Measurements from ENCODE around the gene LHFPL6.

LHFPL6 gene

DNA sequence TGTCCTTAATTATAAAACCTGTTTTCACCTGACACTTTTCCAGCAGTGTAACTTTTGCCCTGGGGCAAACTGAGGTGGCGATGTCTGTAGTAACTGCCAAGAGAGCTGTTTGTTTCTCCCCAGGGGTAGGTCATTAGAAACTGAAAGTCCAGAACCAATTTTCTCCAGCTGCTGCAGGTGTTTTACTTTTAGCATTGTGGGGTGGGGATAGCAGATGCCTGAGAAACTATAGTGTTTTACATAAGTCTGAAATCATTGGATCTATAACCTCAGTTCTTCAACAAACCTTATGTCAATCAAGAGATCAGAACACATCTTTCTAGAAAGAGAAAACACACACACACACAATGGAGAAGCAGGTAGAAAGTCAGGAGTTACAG lies 92.7 kb downstream of the LHFPL6 start:
- DNase-seq (ENCODE audit: low read depth) = no peak

GRCh38 chr13:39509616-39510315 lies 93.2 kb downstream of the LHFPL6 start:
- DNase-seq (ENCODE audit: low read depth) = no peak

DNA sequence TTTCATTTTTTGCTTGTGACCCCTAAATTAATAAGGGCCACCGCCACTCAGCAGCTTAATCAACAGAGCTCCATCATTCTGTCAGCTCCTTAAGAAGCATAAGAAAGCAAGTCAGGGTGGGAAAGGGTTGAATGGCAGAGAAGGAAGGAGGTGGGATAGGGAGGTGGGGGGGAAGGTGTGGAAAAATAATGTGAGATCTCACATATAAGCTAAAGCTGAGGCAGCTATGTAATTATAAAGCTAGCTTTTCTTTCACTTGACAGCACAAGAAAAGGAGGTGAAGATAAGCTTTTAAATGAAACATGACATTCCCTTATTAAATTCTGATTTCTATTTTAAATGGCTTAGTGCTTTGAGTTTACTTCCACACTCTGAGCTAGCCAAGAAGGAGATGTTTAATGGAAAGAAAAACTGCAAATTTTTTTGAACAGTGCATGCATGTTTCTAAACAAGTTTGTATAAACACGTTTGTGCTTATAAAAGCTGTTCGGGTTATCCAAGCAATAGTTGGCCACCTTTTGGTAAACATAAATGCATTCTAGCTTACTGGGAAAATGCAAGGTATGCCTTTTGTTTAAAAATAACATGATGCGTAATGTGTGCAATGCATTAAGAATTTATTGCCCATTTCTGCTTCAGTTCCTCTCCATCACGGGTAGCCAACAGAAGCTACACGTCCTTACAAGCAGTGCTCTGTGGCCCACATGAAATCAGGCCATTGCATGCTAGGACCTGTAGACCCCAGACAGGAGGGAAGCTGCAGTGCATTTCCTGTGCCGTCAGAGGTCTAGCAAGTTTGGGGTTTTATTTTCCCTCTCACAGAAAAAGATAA lies 96.2 kb downstream of the LHFPL6 start:
- peak; percentile 71 for DNase-seq (ENCODE audit: low read depth)

- DNase-seq (ENCODE audit: low read depth) = peak; percentile 10
Measured at GRCh38 chr13:39505151-39505550, 97.8 kb downstream of the LHFPL6 start.

GRCh38 chr13:39503048-39503447 lies 99.9 kb downstream of the LHFPL6 start:
- no peak for DNase-seq (ENCODE audit: low read depth)

GRCh38 chr13:39501702-39502324 lies 101.2 kb downstream of the LHFPL6 start:
- DNase-seq (ENCODE audit: low read depth) = no peak

- DNase-seq (ENCODE audit: low read depth) = no peak
Measured at GRCh38 chr13:39499604-39500003, 103.4 kb downstream of the LHFPL6 start.

DNA sequence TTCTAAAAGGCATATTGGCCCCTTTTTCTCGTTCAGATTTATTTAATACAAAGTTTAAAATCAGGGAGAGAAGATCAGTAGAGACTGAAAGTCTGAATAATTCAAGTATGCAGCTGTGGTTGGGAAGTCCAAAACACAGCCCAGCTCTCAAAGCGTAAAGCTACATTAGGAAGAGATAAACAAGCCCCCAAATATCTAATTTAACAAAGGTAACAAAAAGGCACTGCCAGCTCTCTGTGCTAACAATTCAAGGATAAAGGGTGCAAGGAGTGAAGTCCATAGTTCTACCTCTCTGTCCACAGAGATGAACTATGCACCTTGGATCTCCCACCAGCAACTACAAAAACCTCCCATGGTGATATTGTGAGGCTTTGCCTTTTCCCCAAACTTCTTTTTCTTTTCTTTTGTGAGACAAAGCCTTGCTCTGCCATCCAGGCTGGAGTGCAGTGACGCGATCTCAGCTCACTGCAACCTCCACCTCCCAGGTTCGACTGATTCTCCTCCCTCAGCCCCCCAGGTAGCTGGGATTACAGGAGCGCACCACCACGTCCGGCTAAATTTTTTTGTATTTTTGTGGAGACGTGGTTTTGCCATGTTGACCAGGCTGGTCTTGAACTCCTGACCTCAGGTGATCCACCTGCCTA lies 104.4 kb downstream of the LHFPL6 start:
- DNase-seq (ENCODE audit: low read depth) = no peak

GRCh38 chr13:39496506-39496905 lies 106.5 kb downstream of the LHFPL6 start:
- no peak for DNase-seq (ENCODE audit: low read depth)

GRCh38 chr13:39494633-39495032 lies 108.4 kb downstream of the LHFPL6 start:
- no peak for DNase-seq (ENCODE audit: low read depth)

- DNase-seq (ENCODE audit: low read depth) = no peak
Measured at GRCh38 chr13:39494006-39494405, 109.0 kb downstream of the LHFPL6 start.

GRCh38 chr13:39490136-39490535 lies 112.9 kb downstream of the LHFPL6 start:
- no peak for DNase-seq (ENCODE audit: low read depth)

DNA sequence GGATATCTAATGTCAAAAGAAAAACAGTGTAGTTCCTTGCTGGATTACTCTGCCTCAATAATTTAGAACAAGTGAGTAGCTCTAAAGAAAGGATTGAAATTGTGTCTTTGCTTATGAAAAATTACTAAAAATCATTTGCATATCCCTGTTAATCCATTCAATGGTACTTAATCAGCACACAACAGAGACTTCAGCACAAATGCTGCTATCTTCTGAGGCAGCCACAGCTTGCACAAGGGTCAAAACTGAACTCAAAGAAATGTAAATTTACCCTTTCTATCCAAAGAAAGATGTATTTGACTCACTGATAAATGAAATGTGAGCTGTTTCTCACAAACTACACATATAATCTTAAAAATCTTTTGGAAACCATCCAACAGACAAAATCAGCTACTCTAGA lies 116.2 kb downstream of the LHFPL6 start:
- DNase-seq (ENCODE audit: low read depth) = peak; percentile 12

DNA sequence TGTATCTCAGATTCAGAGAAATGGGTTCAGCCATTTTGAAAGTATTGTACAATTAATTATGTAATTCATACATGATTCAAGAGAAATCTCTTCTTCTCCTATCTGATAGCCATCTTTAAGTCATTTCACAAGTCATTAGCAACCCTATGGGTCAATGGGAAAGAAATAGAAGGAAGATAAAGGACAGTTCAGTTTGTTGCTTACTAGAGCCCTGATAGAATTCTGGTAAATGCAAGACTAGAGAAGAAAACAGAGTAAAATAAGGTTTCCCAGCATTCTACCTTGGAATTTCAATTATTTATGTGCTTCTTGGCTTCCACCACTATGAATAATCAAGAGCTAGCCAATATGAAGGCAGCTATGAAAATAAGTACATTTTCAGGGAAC lies 117.7 kb downstream of the LHFPL6 start:
- DNase-seq (ENCODE audit: low read depth) = peak; percentile 53

- DNase-seq (ENCODE audit: low read depth) = peak; percentile 75
Measured at GRCh38 chr13:39484506-39485313, 118.3 kb downstream of the LHFPL6 start.

DNA sequence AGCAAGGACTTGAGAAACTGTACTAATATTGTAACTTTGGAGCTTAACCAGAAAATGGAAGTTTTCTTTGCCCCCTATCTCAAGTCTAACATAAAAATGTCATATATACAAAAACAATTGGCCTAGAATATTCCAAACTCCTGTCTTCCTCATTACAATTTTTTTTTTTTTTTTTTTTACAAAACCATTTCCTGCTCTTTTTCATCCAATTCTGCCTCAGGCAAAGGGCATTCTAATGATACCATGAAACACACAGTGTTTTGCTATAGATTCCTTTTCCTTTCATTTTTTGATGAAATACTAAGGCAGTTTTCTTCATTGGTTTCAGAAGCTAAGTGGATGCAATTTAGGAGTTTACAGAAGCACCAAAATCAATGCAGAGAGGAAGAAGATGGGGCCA lies 119.7 kb downstream of the LHFPL6 start:
- DNase-seq (ENCODE audit: low read depth) = no peak

- DNase-seq (ENCODE audit: low read depth) = no peak
Measured at GRCh38 chr13:39481491-39481890, 121.5 kb downstream of the LHFPL6 start.

DNA sequence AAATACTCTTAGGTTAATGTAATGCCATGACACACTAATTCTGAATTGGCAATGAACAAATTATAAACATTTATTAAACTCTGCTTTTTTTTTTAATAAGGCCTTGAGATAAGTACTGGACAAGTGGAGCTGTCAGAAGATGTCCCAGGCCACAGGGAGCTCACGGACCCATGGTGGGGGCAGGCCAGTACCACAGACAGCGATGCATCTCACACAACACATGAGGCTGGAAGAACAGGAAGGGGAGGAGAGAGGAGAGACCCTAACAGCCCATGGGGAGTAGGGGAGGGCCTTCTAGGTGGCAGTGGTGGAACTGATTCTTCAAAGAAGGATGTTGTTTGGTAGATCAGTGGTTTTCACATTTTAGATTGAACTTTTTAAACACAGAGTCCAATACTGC lies 128.4 kb downstream of the LHFPL6 start:
- no peak for DNase-seq (ENCODE audit: low read depth)

GRCh38 chr13:39469676-39470075 lies 133.3 kb downstream of the LHFPL6 start:
- no peak for DNase-seq (ENCODE audit: low read depth)

DNA sequence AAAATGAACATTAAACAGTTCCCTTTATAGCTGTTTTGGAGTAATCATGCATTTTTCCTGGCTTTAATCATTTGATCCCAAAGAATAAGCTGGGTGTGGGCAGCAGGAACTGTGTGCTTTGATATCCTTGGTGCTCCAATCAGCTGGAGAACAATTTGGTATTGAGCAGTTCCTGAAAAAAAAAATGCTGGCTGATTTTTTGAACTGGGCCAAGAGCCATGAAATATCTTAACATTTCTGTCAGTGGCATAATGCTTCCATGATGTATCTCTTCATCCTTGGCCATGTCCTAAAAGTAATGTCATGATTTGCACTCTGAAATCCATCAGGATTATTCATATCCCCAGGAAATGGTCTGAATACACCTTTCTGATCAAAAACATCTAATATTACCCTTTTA lies 134.7 kb downstream of the LHFPL6 start:
- no peak for DNase-seq (ENCODE audit: low read depth)

GRCh38 chr13:39463611-39464010 lies 139.4 kb downstream of the LHFPL6 start:
- DNase-seq (ENCODE audit: low read depth) = no peak

DNA sequence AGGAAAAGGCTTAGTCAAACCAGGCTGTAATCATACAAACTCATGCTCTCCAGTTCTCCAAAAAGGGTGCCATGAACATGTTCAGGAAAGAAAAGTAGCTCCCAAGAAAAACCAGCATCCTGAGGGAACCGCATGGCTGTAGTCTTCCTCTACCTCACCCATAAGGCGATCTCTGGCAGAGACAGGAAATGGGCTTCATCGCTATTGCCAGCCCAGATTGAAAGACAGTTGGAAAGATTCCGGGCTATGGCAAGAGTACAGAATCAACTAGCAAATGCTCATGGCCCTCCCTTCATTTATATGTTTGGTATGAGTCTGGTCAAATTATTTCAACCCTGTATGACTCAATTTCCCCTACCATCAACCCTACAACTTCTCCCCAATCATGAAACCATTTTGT lies 140.1 kb downstream of the LHFPL6 start:
- no peak for DNase-seq (ENCODE audit: low read depth)
